ENCODE measurements around the gene SLC2A9.

DNA sequence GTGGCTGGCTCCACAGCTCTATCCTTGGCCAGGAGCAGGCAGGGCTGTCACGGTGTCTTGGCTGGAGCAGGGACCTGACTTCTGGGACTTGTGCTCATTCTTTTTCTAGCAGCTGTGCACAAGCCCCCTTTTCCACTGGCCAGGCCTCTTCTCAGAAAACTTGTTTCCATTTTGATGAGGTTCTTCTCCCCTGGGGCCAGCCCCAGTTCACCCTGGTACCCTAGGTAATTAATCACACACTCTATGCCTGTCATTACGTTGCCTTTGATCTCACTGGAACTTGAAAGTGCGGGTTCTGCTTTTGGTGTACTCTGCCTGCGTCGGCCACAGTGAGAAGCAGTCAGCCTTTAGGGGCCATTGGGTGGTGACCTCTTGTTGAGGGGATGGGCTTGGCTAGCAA, 213.2 kb downstream of the SLC2A9 start:
- TF ChIP-seq EZH2 (optimal IDR thresholded peaks at IDR 0.05; ENCODE audit: low read depth, low read length): no peak
- TF ChIP-seq, protein P1, sequence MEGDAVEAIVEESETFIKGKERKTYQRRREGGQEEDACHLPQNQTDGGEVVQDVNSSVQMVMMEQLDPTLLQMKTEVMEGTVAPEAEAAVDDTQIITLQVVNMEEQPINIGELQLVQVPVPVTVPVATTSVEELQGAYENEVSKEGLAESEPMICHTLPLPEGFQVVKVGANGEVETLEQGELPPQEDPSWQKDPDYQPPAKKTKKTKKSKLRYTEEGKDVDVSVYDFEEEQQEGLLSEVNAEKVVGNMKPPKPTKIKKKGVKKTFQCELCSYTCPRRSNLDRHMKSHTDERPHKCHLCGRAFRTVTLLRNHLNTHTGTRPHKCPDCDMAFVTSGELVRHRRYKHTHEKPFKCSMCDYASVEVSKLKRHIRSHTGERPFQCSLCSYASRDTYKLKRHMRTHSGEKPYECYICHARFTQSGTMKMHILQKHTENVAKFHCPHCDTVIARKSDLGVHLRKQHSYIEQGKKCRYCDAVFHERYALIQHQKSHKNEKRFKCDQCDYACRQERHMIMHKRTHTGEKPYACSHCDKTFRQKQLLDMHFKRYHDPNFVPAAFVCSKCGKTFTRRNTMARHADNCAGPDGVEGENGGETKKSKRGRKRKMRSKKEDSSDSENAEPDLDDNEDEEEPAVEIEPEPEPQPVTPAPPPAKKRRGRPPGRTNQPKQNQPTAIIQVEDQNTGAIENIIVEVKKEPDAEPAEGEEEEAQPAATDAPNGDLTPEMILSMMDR (IDR thresholded peaks at IDR 0.05; ENCODE audit: low read length): no peak
